Naive thymus-derived CD8-positive, alpha-beta T cell (primary cell): ENCODE results near the gene BHLHE41. TPM values are rescaled to one million over a fixed set of nuclear protein-coding genes. Genes with fewer than 3 reads are reported as not detected.
A peak's percentile ranks its signal among the peaks of the same experiment; 100 is the strongest.

Experiments used
- ATAC-seq, 2 donors: fragments of 150-1000 bp; cut with Tn5 transposase in 1 of 2; sonication (Bioruptor Pico), chemical (Tn5 transposase) in 1 of 2; 1 replicate in 1 of 2; 2 replicates in 1 of 2; pipeline ENCODE4 v1.10.0; 2021; ENCODE audit warnings: mild to moderate bottlenecking in 2 of 2, moderate library complexity in 2 of 2
- POLR2A ChIA-PET: fragments of 350-600 bp; sonication (Branson Sonifier 250); formaldehyde crosslinking; loops from one replicate; lab custom pipeline; 2021; ENCODE audit warnings: antibody characterized with exemption; lab: Charles Lee
- DNase-seq, 10 donors: peaks; one replicate each; pipeline versions ENCODE4 v3.0.0 to v3.0.0-alpha.2; 2020 to 2022
- H3K27ac Mint-ChIP-seq, 10 donors: one replicate each; pipeline ENCODE4 v1.8.0; 2020 to 2022; ENCODE audit warnings: mild to moderate bottlenecking in 10 of 10, mixed read lengths in 10 of 10, moderate library complexity in 4 of 10, inconsistent platforms in 1 of 10
- H3K27me3 Mint-ChIP-seq, 5 donors: one replicate each; pipeline ENCODE4 v1.8.0; 2021 to 2022; ENCODE audit warnings: mixed read lengths in 5 of 5
- H3K36me3 Mint-ChIP-seq, 3 donors: one replicate each; pipeline ENCODE4 v1.8.0; 2020 to 2022; ENCODE audit warnings: mixed read lengths in 3 of 3, mild to moderate bottlenecking in 2 of 3, inconsistent platforms in 1 of 3
- H3K4me1 Mint-ChIP-seq, 4 donors: one replicate each; pipeline ENCODE4 v1.8.0; 2021 to 2022; ENCODE audit warnings: mixed read lengths in 4 of 4
- H3K4me3 Mint-ChIP-seq, 10 donors: one replicate each; pipeline ENCODE4 v1.8.0; 2020 to 2022; ENCODE audit warnings: mild to moderate bottlenecking in 10 of 10, mixed read lengths in 10 of 10, moderate library complexity in 6 of 10, inconsistent platforms in 1 of 10
- H3K9me3 Mint-ChIP-seq, 9 donors: one replicate each; pipeline ENCODE4 v1.8.0; 2020 to 2022; ENCODE audit warnings: mixed read lengths in 9 of 9, mild to moderate bottlenecking in 3 of 9, inconsistent platforms in 1 of 9, moderate library complexity in 1 of 9
- polyA plus RNA-seq, 3 donors: library from polyadenylated mRNA; unstranded; fragments of 300-500 nt; fragmentation: Illumina TruSeq; gene quantifications; one replicate each; pipeline ENCODE4 v1.2.3, GENCODE V29; 2021
- total RNA-seq, 8 experiments: library from RNA in 2 of 8; stranded (reverse) in 2 of 8; gene quantifications; one replicate each; pipeline ENCODE4 v1.2.3 and lab custom pipeline; 2021 to 2026

The BHLHE41 gene
- total and polyA plus RNA-seq, 5 experiments from 2014 or later, result 0.08 to 0.44 (median 0.41) TPM; not detected in 2

- ATAC-seq (no peak), DNase-seq (peak in 2 of 10 donors; percentile 10 to 15)
- POLR2A ChIA-PET, result no interaction called here
Measured at GRCh38 chr12:26119391-26119989, 5.3 kb downstream of the BHLHE41 start.

DNA sequence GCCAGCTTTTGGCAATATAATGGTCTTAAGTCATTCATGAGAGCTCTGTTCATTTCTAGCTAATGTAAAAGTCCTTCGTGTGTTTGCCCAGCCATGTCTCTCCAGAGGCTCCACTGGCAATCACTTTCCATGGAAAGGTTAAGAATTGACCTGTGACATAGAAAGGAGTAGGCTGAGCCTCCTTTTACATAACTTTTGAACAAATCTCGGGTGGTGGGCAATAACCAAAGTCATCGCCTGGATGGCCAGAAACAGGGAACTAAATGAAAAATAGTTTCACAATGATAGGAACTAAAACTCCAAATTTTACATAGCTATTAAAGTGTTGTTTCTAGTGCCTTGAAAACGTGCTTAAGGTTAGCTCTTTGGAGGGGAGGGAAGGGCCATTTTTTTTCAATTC lies 6.5 kb downstream of the BHLHE41 start:
- H3K9me3 Mint-ChIP-seq, result no peaks in the 10 kb centered on the region
- ATAC-seq (no peak), DNase-seq (no peak)
- H3K27me3 Mint-ChIP-seq, result peaks cover 33 to 61% (median 47%) of the 10 kb centered on the region in 5 donors
- H3K36me3 Mint-ChIP-seq, result no peaks in the 10 kb centered on the region
- H3K4me3 Mint-ChIP-seq, result no peak overlapping the region
- POLR2A ChIA-PET, result no interaction called here
- no peak overlapping the region for H3K27ac Mint-ChIP-seq
- peaks cover 14 to 35% (median 24%) of the 10 kb centered on the region in 4 donors for H3K4me1 Mint-ChIP-seq

More at GRCh38 chr12:26119391-26119989, 5.3 kb downstream of the BHLHE41 start:
- H3K27me3 Mint-ChIP-seq, result peaks cover 38 to 71% (median 55%) of the 10 kb centered on the region in 5 donors
- H3K4me3 Mint-ChIP-seq, result no peak overlapping the region
- H3K9me3 Mint-ChIP-seq, result no peaks in the 10 kb centered on the region
- H3K36me3 Mint-ChIP-seq, result no peaks in the 10 kb centered on the region
- no peak overlapping the region for H3K27ac Mint-ChIP-seq
- peaks cover 17 to 40% (median 25%) of the 10 kb centered on the region in 4 donors for H3K4me1 Mint-ChIP-seq

- Mint-ChIP-seq H3K36me3 (no peaks in the 10 kb centered on the region), H3K9me3 (no peaks in the 10 kb centered on the region), H3K27me3 (peaks cover 31 to 63% (median 45%) of the 10 kb centered on the region in 5 donors), H3K27ac (no peak overlapping the region), H3K4me1 (peaks cover 9 to 31% (median 18%) of the 10 kb centered on the region in 4 donors), H3K4me3 (no peak overlapping the region)
- POLR2A ChIA-PET, result no interaction called here
- no peak for DNase-seq
- ATAC-seq, result no peak
Measured at GRCh38 chr12:26116829-26117715, 7.8 kb downstream of the BHLHE41 start.

DNA sequence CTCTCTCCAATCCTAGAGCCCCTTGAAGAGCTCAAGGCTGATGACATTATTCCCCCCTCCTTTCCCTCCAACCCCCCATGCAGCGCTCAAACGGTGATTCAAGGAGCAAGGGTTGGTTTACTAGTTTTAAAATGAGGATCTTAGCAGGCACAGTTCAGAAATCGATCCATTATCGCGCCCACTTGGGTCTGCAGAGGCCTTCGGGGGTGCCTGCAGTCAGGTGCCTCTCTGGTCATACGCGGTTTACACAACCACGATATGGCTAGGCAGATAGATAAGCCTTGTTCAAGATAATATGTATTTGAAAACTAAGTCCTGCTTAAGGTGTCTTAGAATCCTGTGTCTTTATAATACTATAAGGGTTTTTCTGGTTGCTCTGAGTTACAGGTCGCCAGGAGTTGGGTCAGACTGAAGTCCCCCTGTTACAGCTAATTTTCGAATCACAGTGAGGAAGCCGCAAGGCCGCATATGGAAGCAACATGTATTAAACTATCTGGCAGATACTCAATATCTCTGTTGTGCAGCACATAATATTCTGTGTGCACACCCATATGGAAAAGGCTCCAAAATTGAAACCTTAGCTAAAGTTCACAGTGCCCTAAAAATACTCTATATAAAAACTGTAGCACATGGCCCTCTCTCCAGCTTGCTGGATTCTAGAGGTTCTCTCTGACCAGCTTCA lies 10.0 kb downstream of the BHLHE41 start:
- Mint-ChIP-seq H3K4me1 (peaks cover 4 to 21% (median 12%) of the 10 kb centered on the region in 4 donors), H3K9me3 (no peaks in the 10 kb centered on the region), H3K4me3 (peak overlapping the region; percentile 75 to 90 (median 84)), H3K27ac (peak overlapping the region in 9 of 10 donors; percentile 61 to 87 (median 71)), H3K27me3 (peaks cover 19 to 53% (median 32%) of the 10 kb centered on the region in 5 donors), H3K36me3 (no peaks in the 10 kb centered on the region)
- ATAC-seq (no peak), DNase-seq (no peak)
- POLR2A ChIA-PET, result no interaction called here

- H3K36me3 Mint-ChIP-seq, result no peaks in the 10 kb centered on the region
- peaks cover 18 to 47% (median 24%) of the 10 kb centered on the region in 5 donors for H3K27me3 Mint-ChIP-seq
- ATAC-seq (peak; percentile 87), DNase-seq (peak; percentile 51 to 86 (median 68))
- no peaks in the 10 kb centered on the region for H3K9me3 Mint-ChIP-seq
- POLR2A ChIA-PET, result no interaction called here
- H3K27ac Mint-ChIP-seq, result peak overlapping the region in 9 of 10 donors; percentile 65 to 90 (median 80)
- peak overlapping the region; percentile 75 to 90 (median 84) for H3K4me3 Mint-ChIP-seq
- peaks cover 4 to 18% (median 12%) of the 10 kb centered on the region in 4 donors for H3K4me1 Mint-ChIP-seq
Measured at GRCh38 chr12:26113853-26114719, 10.8 kb downstream of the BHLHE41 start.

GRCh38 chr12:26113181-26113654 lies 11.6 kb downstream of the BHLHE41 start:
- H3K4me1 Mint-ChIP-seq, result peaks cover 4 to 17% (median 12%) of the 10 kb centered on the region in 4 donors
- peaks cover 18 to 42% (median 22%) of the 10 kb centered on the region in 5 donors for H3K27me3 Mint-ChIP-seq
- peak overlapping the region in 2 of 10 donors; percentile 4 to 74 for H3K27ac Mint-ChIP-seq
- ATAC-seq, result no peak
- no peaks in the 10 kb centered on the region for H3K9me3 Mint-ChIP-seq
- H3K4me3 Mint-ChIP-seq, result peak overlapping the region; percentile 63 to 87 (median 81)
- DNase-seq, result no peak
- no peaks in the 10 kb centered on the region for H3K36me3 Mint-ChIP-seq
- POLR2A ChIA-PET, result no interaction called here

DNA sequence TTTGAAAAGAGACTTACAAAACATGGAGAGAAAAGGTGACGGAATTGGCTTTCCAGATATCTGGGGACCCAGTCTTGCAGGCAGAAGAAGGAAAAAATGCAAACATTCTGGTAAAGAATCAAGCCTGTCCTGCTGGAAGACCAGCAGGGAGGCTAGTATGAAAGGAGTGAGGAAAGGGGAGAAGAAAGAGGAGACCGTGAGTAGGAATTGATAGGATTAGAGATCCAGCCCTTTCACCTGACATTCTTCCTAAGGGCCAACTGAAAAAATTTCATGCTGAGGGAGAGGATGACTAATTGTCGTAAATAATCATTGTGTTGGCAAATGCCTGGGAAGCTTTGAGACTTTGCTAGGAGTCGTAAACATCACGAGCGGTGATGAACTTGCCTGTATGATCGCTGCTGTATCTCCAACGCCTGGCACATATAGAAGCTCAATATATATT lies 12.1 kb downstream of the BHLHE41 start:
- H3K27me3 Mint-ChIP-seq, result peaks cover 18 to 42% (median 18%) of the 10 kb centered on the region in 5 donors
- no peaks in the 10 kb centered on the region for H3K36me3 Mint-ChIP-seq
- peak overlapping the region in 7 of 10 donors; percentile 0 to 78 (median 26) for H3K4me3 Mint-ChIP-seq
- DNase-seq, result no peak
- no peaks in the 10 kb centered on the region for H3K9me3 Mint-ChIP-seq
- H3K27ac Mint-ChIP-seq, result peak overlapping the region in 1 of 10 donors; percentile 26
- ATAC-seq, result no peak
- peaks cover 4 to 16% (median 12%) of the 10 kb centered on the region in 4 donors for H3K4me1 Mint-ChIP-seq
- POLR2A ChIA-PET, result no interaction called here

DNA sequence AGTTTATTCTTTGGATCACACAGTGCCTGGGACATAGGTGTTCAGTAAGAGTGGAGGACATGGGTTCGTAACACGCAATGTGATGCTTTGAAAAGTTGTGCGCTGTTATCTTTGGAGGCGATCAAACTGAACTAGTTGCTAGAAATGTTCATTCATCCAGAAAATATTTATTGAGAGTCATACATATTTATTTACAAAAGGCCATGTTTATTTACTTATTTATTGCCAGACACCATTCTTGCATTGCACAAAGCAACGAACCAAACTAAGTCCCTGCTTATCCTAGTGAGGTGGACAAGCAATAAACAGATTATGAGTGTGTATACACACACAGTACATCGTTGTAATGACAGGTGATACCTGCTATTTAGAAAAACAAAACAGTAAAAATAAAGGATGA lies 12.6 kb downstream of the BHLHE41 start:
- Mint-ChIP-seq H3K27ac (no peak overlapping the region), H3K4me1 (peaks cover 4 to 16% (median 12%) of the 10 kb centered on the region in 4 donors), H3K36me3 (no peaks in the 10 kb centered on the region), H3K27me3 (peaks cover 14 to 38% (median 15%) of the 10 kb centered on the region in 5 donors), H3K9me3 (no peaks in the 10 kb centered on the region), H3K4me3 (peak overlapping the region in 5 of 10 donors; percentile 0 to 77 (median 23))
- ATAC-seq (no peak), DNase-seq (no peak)
- POLR2A ChIA-PET, result no interaction called here

GRCh38 chr12:26109343-26109881 lies 15.4 kb downstream of the BHLHE41 start:
- peaks cover 8 to 29% (median 12%) of the 10 kb centered on the region in 5 donors for H3K27me3 Mint-ChIP-seq

GRCh38 chr12:26108915-26109314 lies 15.9 kb downstream of the BHLHE41 start:
- no peak for DNase-seq
- peaks cover 8 to 29% (median 12%) of the 10 kb centered on the region in 5 donors for H3K27me3 Mint-ChIP-seq
- POLR2A ChIA-PET, result interaction anchor here (0.6 kb wide), 1 partner anchor 12 kb away, joined by 3 read pairs; no protein-coding TSS in a partner anchor
- H3K4me1 Mint-ChIP-seq, result peaks cover 2 to 7% (median 6%) of the 10 kb centered on the region in 4 donors
- ATAC-seq, result no peak
- H3K4me3 Mint-ChIP-seq, result no peak overlapping the region
- H3K27ac Mint-ChIP-seq, result no peak overlapping the region
- no peaks in the 10 kb centered on the region for H3K36me3 Mint-ChIP-seq
- no peaks in the 10 kb centered on the region for H3K9me3 Mint-ChIP-seq

More at GRCh38 chr12:26109343-26109881, 15.4 kb downstream of the BHLHE41 start:
- H3K4me1 Mint-ChIP-seq, result peaks cover 2 to 8% (median 7%) of the 10 kb centered on the region in 4 donors
- H3K36me3 Mint-ChIP-seq, result no peaks in the 10 kb centered on the region
- H3K4me3 Mint-ChIP-seq, result no peak overlapping the region
- H3K9me3 Mint-ChIP-seq, result no peaks in the 10 kb centered on the region
- DNase-seq (no peak), ATAC-seq (no peak)
- POLR2A ChIA-PET, result no interaction called here
- no peak overlapping the region for H3K27ac Mint-ChIP-seq

GRCh38 chr12:26106347-26106746 lies 18.5 kb downstream of the BHLHE41 start:
- no peaks in the 10 kb centered on the region for H3K9me3 Mint-ChIP-seq
- no peaks in the 10 kb centered on the region for H3K4me1 Mint-ChIP-seq
- peaks cover 5 to 28% (median 9%) of the 10 kb centered on the region in 5 donors for H3K27me3 Mint-ChIP-seq
- DNase-seq (no peak), ATAC-seq (no peak)
- POLR2A ChIA-PET, result no interaction called here
- H3K4me3 Mint-ChIP-seq, result no peak overlapping the region
- H3K36me3 Mint-ChIP-seq, result no peaks in the 10 kb centered on the region
- no peak overlapping the region for H3K27ac Mint-ChIP-seq
